HepG2 (cell line): Measurements from ENCODE around the gene MTFP1. TPM values are rescaled to one million over a fixed set of nuclear protein-coding genes. Genes with fewer than 3 reads are reported as not detected.

Experiments
- ATRX ChIP-seq: sonication (generic); formaldehyde crosslinking; IDR thresholded peaks from 2 replicates; pipeline ENCODE4 v1.4.0; 2020; ENCODE audit warnings: missing genetic modification reagents, borderline replicate concordance
- BATF2 ChIP-seq: sonication (generic); formaldehyde crosslinking; IDR thresholded peaks from 2 replicates; pipeline ENCODE4 v1.8.0; 2022; ENCODE audit warnings: mild to moderate bottlenecking, missing genetic modification reagents, moderate library complexity
- DNMT1 ChIP-seq: sonication (generic); formaldehyde crosslinking; IDR thresholded peaks from 2 replicates; pipeline ENCODE4 v1.5.1; 2020; ENCODE audit warnings: mild to moderate bottlenecking, missing genetic modification reagents
- FOSL2 ChIP-seq: sonication (generic); formaldehyde crosslinking; IDR thresholded peaks from 2 replicates; pipeline ENCODE4 v1.4.0; 2020; ENCODE audit warnings: missing genetic modification reagents
- HINFP ChIP-seq: sonication (generic); formaldehyde crosslinking; IDR thresholded peaks from 2 replicates; pipeline ENCODE4 v1.4.0; 2020; ENCODE audit warnings: low read depth, mild to moderate bottlenecking, missing genetic modification reagents
- IRX3 ChIP-seq: sonication (generic); formaldehyde crosslinking; IDR thresholded peaks from 2 replicates; pipeline ENCODE4 v1.8.1; 2023; ENCODE audit warnings: mild to moderate bottlenecking, low read depth, missing genetic modification reagents, borderline replicate concordance
- KLF13 ChIP-seq: sonication (generic); formaldehyde crosslinking; IDR thresholded peaks from 2 replicates; pipeline ENCODE4 v1.4.0; 2020; ENCODE audit warnings: mild to moderate bottlenecking, missing genetic modification reagents
- KMT2B ChIP-seq: IDR thresholded peaks from 2 replicates; pipeline ENCODE4 v1.6.1; 2016; ENCODE audit warnings: missing genetic modification reagents, missing compliant biosample characterization
- MBNL3 ChIP-seq: fragments of 250-450 bp; sonication (Bioruptor Pico); conservative IDR thresholded peaks from 2 replicates; pipeline ENCODE4 v1.8.0; 2022; ENCODE audit warnings: mild to moderate bottlenecking, inconsistent platforms
- ZKSCAN1 ChIP-seq: fragments of 150-350 bp; IDR thresholded peaks from 2 replicates; pipeline ENCODE4 v1.6.1; 2014; ENCODE audit warnings: low read length
- ZMYM3 ChIP-seq: sonication (generic); formaldehyde crosslinking; IDR thresholded peaks from 2 replicates; pipeline ENCODE4 v1.5.1; 2020; ENCODE audit warnings: mild to moderate bottlenecking, missing genetic modification reagents
- ZNF720 ChIP-seq: sonication (generic); formaldehyde crosslinking; IDR thresholded peaks from 2 replicates; pipeline ENCODE4 v1.4.0; 2020; ENCODE audit warnings: missing genetic modification reagents
- ZNF749 ChIP-seq: sonication (generic); formaldehyde crosslinking; IDR thresholded peaks from 2 replicates; pipeline ENCODE4 v1.8.0; 2022; ENCODE audit warnings: mild to moderate bottlenecking, missing genetic modification reagents, moderate library complexity, borderline replicate concordance
- polyA plus RNA-seq, 8 experiments: library from polyadenylated mRNA; depleted of rRNA in 3 of 8; stranded (reverse) in 7 of 8; unstranded in 1 of 8; fragments of >200 nt; fragmentation: Illumina TruSeq in 4 of 8; extraction: Trizol in 4 of 8; gene quantifications; 2 replicates each; pipeline versions ENCODE4 v1.2.1 to v1.2.3, GENCODE V29; 2011 to 2016; ENCODE audit warnings: low read depth in 4 of 8, missing spikeins in 1 of 8, mixed read lengths in 1 of 8; ENCODE audit not compliant: insufficient read depth in 1 of 8
- total RNA-seq, 5 experiments: library from RNA; depleted of rRNA; stranded (reverse); fragments of >200 nt; fragmentation: Illumina TruSeq; extraction: Trizol; gene quantifications; 2 replicates each; pipeline ENCODE4 v1.2.3, GENCODE V29; 2016; ENCODE audit warnings: low read depth in 1 of 5
- TF ChIP-seq, protein P1 (sequence below): sonication (generic); formaldehyde crosslinking; IDR thresholded peaks from 2 replicates; pipeline ENCODE4 v1.8.1; 2023; ENCODE audit warnings: mild to moderate bottlenecking, missing genetic modification reagents
- TF ChIP-seq, protein P2 (sequence below): sonication (generic); formaldehyde crosslinking; IDR thresholded peaks from 2 replicates; pipeline ENCODE4 v1.5.0; 2020; ENCODE audit warnings: mild to moderate bottlenecking, low read depth, missing genetic modification reagents, borderline replicate concordance
- TF ChIP-seq, protein P3 (sequence below): sonication (generic); formaldehyde crosslinking; IDR thresholded peaks from 2 replicates; pipeline ENCODE4 v1.4.0; 2020; ENCODE audit warnings: mild to moderate bottlenecking, missing genetic modification reagents
- TF ChIP-seq, protein P4 (sequence below): sonication (generic); formaldehyde crosslinking; IDR thresholded peaks from 2 replicates; pipeline ENCODE4 v1.8.0; 2022; ENCODE audit warnings: missing genetic modification reagents, low read depth, mild to moderate bottlenecking, borderline replicate concordance
- TF ChIP-seq, protein P5 (sequence below): sonication (generic); formaldehyde crosslinking; IDR thresholded peaks from 2 replicates; pipeline ENCODE4 v1.8.0; 2022; ENCODE audit warnings: mild to moderate bottlenecking, missing genetic modification reagents, borderline replicate concordance
- TF ChIP-seq, protein P6 (sequence below): sonication (generic); formaldehyde crosslinking; IDR thresholded peaks from 2 replicates; pipeline ENCODE4 v1.4.0; 2020; ENCODE audit warnings: mild to moderate bottlenecking, missing genetic modification reagents

MTFP1 gene
- total and polyA plus RNA-seq, 2 of the 13 experiments (the other 11 are each of a cell fraction or from before 2014, with no cell fraction given), result 29.5 to 45.6 TPM

DNA sequence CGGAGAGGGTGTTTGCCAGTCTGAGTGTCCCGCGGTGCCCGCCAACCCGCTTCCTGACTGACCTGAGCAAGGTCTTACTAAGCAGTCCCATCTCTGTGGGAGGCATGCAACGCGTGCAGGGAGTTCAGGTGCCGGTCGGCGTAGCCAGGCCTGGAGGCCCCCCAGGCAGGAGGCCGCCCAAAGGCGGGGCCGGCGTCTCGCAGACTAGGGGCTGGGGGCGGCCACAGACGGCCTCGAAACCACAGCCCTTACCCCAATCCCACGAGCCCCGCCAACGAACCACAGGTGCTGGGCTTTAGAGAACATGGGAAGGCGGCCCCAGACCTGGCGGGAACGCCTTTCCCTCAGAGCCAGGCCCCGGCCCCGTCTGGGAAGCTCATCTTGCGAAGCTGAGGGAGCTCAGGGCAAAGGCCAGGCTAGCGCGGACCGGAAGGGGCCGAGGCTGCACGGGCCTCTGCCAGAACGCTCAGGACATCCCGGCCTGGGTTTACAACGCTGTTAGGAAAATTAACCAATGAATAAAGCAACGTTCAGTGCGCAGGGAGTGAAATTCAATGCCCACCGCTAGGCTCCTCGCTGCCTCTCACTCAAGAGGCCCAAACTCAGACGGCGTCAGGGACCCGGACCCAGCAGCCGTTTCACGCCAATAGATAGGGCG lies 2.1 kb upstream of the MTFP1 start (continued):
- TF ChIP-seq FOSL2 (CRISPR knock-in tag), result no peak
- no peak for TF ChIP-seq BATF2 (CRISPR knock-in tag)
- TF ChIP-seq KMT2B (CRISPR knock-in tag), result no peak
- TF ChIP-seq, protein P1, sequence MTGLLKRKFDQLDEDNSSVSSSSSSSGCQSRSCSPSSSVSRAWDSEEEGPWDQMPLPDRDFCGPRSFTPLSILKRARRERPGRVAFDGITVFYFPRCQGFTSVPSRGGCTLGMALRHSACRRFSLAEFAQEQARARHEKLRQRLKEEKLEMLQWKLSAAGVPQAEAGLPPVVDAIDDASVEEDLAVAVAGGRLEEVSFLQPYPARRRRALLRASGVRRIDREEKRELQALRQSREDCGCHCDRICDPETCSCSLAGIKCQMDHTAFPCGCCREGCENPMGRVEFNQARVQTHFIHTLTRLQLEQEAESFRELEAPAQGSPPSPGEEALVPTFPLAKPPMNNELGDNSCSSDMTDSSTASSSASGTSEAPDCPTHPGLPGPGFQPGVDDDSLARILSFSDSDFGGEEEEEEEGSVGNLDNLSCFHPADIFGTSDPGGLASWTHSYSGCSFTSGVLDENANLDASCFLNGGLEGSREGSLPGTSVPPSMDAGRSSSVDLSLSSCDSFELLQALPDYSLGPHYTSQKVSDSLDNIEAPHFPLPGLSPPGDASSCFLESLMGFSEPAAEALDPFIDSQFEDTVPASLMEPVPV, result peak; percentile 39
- no peak for TF ChIP-seq DNMT1 (CRISPR knock-in tag)
- TF ChIP-seq ZNF720 (CRISPR knock-in tag), result no peak
- TF ChIP-seq, protein P2, sequence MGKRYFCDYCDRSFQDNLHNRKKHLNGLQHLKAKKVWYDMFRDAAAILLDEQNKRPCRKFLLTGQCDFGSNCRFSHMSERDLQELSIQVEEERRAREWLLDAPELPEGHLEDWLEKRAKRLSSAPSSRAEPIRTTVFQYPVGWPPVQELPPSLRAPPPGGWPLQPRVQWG (CRISPR knock-in tag), result no peak
- TF ChIP-seq ZNF749, result no peak; the same call in 1 of the 2 replicates
- TF ChIP-seq, protein P3, sequence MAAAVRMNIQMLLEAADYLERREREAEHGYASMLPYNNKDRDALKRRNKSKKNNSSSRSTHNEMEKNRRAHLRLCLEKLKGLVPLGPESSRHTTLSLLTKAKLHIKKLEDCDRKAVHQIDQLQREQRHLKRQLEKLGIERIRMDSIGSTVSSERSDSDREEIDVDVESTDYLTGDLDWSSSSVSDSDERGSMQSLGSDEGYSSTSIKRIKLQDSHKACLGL, result peak; percentile 90
- TF ChIP-seq, protein P4, sequence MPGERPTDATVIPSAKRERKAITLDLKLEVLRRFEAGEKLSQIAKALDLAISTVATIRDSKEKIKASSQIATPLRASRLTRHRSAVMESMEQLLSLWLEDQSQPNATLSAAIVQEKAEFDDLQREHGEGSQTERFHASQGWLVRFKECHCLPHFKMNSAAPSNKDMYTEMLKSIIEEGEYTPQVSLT, result no peak
- 0 out of 2 replicates have a peak, but pooled peaks have one; percentile 40 for TF ChIP-seq IRX3 (CRISPR knock-in tag)
- TF ChIP-seq ZKSCAN1, result no peak
- no peak for TF ChIP-seq MBNL3 (CRISPR knock-in tag)
- TF ChIP-seq KLF13 (CRISPR knock-in tag), result no peak
- peak; percentile 83; the same call in 1 of the 2 replicates for TF ChIP-seq HINFP (CRISPR knock-in tag)
- TF ChIP-seq ZMYM3 (CRISPR knock-in tag), result no peak; the same call in 1 of the 2 replicates
- TF ChIP-seq ATRX (CRISPR knock-in tag), result no peak
- TF ChIP-seq, protein P5, sequence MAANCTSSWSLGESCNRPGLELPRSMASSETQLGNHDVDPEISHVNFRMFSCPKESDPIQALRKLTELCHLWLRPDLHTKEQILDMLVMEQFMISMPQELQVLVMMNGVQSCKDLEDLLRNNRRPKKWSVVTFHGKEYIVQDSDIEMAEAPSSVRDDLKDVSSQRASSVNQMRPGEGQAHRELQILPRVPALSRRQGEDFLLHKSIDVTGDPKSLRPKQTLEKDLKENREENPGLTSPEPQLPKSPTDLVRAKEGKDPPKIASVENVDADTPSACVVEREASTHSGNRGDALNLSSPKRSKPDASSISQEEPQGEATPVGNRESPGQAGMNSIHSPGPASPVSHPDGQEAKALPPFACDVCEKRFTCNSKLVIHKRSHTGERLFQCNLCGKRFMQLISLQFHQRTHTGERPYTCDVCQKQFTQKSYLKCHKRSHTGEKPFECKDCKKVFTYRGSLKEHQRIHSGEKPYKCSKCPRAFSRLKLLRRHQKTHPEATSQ (CRISPR knock-in tag), result 0 out of 2 replicates have a peak, but pooled peaks have one; percentile 36
- TF ChIP-seq, protein P6, sequence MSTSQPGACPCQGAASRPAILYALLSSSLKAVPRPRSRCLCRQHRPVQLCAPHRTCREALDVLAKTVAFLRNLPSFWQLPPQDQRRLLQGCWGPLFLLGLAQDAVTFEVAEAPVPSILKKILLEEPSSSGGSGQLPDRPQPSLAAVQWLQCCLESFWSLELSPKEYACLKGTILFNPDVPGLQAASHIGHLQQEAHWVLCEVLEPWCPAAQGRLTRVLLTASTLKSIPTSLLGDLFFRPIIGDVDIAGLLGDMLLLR (CRISPR knock-in tag), result peak; percentile 58
